Stomach (tissue), 9 donors: ENCODE measurements around the gene UBR7. TPM values are rescaled to one million over a fixed set of nuclear protein-coding genes. Genes with fewer than 3 reads are reported as not detected.
"Not testable (repeated sequence)": the region's sequence is repeated elsewhere in the genome, so short reads cannot be mapped to it uniquely, and the experiment has no call there.

Experiments
- DNase-seq, 2 donors: peaks; one replicate each; pipeline versions ENCODE4 v3.0.0 to v3.0.0-alpha.2; 2013 to 2019
- H3K27ac ChIP-seq, 5 donors: fragments of 200-600 bp in 4 of 5; sonication (generic) in 4 of 5; one replicate each; pipeline ENCODE4 v1.5.1; 2013 to 2019; ENCODE audit warnings: mild to moderate bottlenecking in 1 of 5, moderate library complexity in 1 of 5
- H3K27me3 ChIP-seq, 3 donors: fragments of 200-600 bp; sonication (generic); one replicate each; pipeline ENCODE4 v1.5.1; 2017 to 2019; ENCODE audit warnings: mixed run types in 1 of 3
- H3K36me3 ChIP-seq, 4 donors: fragments of 200-600 bp; sonication (generic); 1 replicate in 3 of 4; 2 replicates in 1 of 4; pipeline ENCODE4 v1.5.1; 2016 to 2019
- H3K4me1 ChIP-seq, 4 donors: fragments of 200-600 bp; sonication (generic); one replicate each; pipeline ENCODE4 v1.5.1; 2016 to 2019
- H3K4me3 ChIP-seq, 4 donors: fragments of 200-600 bp; sonication (generic) in 3 of 4; one replicate each; pipeline ENCODE4 v1.5.1; 2016 to 2019; ENCODE audit warnings: mild to moderate bottlenecking in 1 of 4
- H3K9me3 ChIP-seq, 4 donors: fragments of 200-600 bp; sonication (generic); one replicate each; pipeline ENCODE4 v1.5.1; 2016 to 2019
- CTCF ChIP-seq, 7 experiments: fragments of 450-650 bp in 4 of 7; fragments of 200-600 bp in 3 of 7; sonication (generic) in 3 of 7; IDR thresholded peaks; one replicate each; pipeline ENCODE4 v1.5.1; 2016 to 2019; ENCODE audit warnings: antibody characterized with exemption in 7 of 7, control low read depth in 2 of 7, mild to moderate bottlenecking in 1 of 7
- EP300 ChIP-seq: sonication (generic); formaldehyde crosslinking; IDR thresholded peaks from one replicate; pipeline ENCODE4 v1.6.1; 2017; ENCODE audit warnings: antibody characterized with exemption
- POLR2A ChIP-seq, 4 donors: fragments of 450-650 bp; IDR thresholded peaks; one replicate each; pipeline ENCODE4 v1.6.1; 2016; ENCODE audit warnings: antibody characterized with exemption in 4 of 4, control low read depth in 2 of 4, mild to moderate bottlenecking in 1 of 4, moderate library complexity in 1 of 4
- POLR2AphosphoS5 ChIP-seq, 3 donors: sonication (generic); formaldehyde crosslinking; IDR thresholded peaks; one replicate each; pipeline ENCODE4 v1.6.1; 2016; ENCODE audit warnings: antibody characterized with exemption in 3 of 3
- WGBS, 5 donors: extraction: QIAGEN DNeasy Blood & Tissue Kit in 3 of 5; methylation state at CpG; one replicate each; pipeline versions ENCODE4 v1.1.5 to v1.1.7; 2013 to 2018; 5-methylcytosine and 5-hydroxymethylcytosine counted together
- intact Hi-C: fragments of 100-400 bp; cut with DNase I; formaldehyde crosslinking; loops from one replicate; pipeline ENCODE4 v1.15.1; 2023; ENCODE audit warnings: low total_unique reads
- polyA plus RNA-seq, 3 donors: library from polyadenylated mRNA; stranded (reverse); fragments of 200-250 nt; gene quantifications; one replicate each; pipeline ENCODE4 v1.2.3, GENCODE V29; 2013
- total RNA-seq, 5 donors: library from RNA; depleted of rRNA; stranded (reverse); fragments of >200 nt; gene quantifications; one replicate each; pipeline versions ENCODE4 v1.1.0 to v1.2.3, GENCODE V29; 2014 to 2016
- donor health status: healthy with polysubstance abuse.
- donor health status: Bipolar disorder and iron deficiency.
- donor health status: healthy.

The UBR7 gene
- total and polyA plus RNA-seq, 8 donors = 8.8 to 124 (median 16.0) TPM

- Histone ChIP-seq H3K9me3 (no peaks in the 10 kb centered on the region), H3K27me3 (no peaks in the 10 kb centered on the region), H3K36me3 (no peaks in the 10 kb centered on the region), H3K4me3 (no peak overlapping the region), H3K27ac (no peak overlapping the region), H3K4me1 (peaks cover 0 to 7% (median 0%) of the 10 kb centered on the region in 4 donors)
- no peak for TF ChIP-seq POLR2A (IDR thresholded peaks at IDR 0.05)
- no peak for TF ChIP-seq EP300
- no peak for TF ChIP-seq CTCF (IDR thresholded peaks at IDR 0.05)
- TF ChIP-seq POLR2AphosphoS5 (IDR thresholded peaks at IDR 0.05) = no peak
- whole genome bisulfite sequencing, 5 donors = 26 to 44% (median 37%) methylated on average over 8 to 10 of the region's 10 CpGs
- DNase-seq = peak; percentile 14 to 20
- intact Hi-C loops = no loop called here
Observed at GRCh38 chr14:93173943-93174395, 33.1 kb upstream of the UBR7 start.

- intact Hi-C loops, H3K36me3 ChIP-seq, H3K27me3 ChIP-seq, H3K27ac ChIP-seq, DNase-seq, H3K4me1 ChIP-seq, H3K4me3 ChIP-seq, H3K9me3 ChIP-seq: not testable (repeated sequence)
- WGBS, 5 donors = 74 to 87% (median 76%) methylated on average over 5 of the region's 5 CpGs
Observed at GRCh38 chr14:93174731-93175130, 32.3 kb upstream of the UBR7 start.

- H3K4me1 ChIP-seq = peaks cover 0 to 7% (median 0%) of the 10 kb centered on the region in 4 donors
- WGBS, 5 donors = 77 to 92% (median 85%) methylated on average over 6 of the region's 6 CpGs
- H3K27ac ChIP-seq = no peak overlapping the region
- H3K4me3 ChIP-seq = no peak overlapping the region
- intact Hi-C loops = no loop called here
- peak in 1 of 2 donors; percentile 11 for DNase-seq
- no peak for TF ChIP-seq EP300
- TF ChIP-seq CTCF (IDR thresholded peaks at IDR 0.05) = no peak
- TF ChIP-seq POLR2A (IDR thresholded peaks at IDR 0.05) = no peak
- TF ChIP-seq POLR2AphosphoS5 (IDR thresholded peaks at IDR 0.05) = no peak
- no peaks in the 10 kb centered on the region for H3K36me3 ChIP-seq
- no peaks in the 10 kb centered on the region for H3K27me3 ChIP-seq
- no peaks in the 10 kb centered on the region for H3K9me3 ChIP-seq
Observed at GRCh38 chr14:93175492-93175891, 31.6 kb upstream of the UBR7 start.

- Histone ChIP-seq H3K4me3 (peak overlapping the region; percentile 67 to 95 (median 76)), H3K9me3 (no peaks in the 10 kb centered on the region), H3K27me3 (no peaks in the 10 kb centered on the region), H3K4me1 (peaks cover 24 to 42% (median 32%) of the 10 kb centered on the region in 4 donors), H3K27ac (peak overlapping the region; percentile 92 to 100 (median 97)), H3K36me3 (peaks cover 0 to 42% (median 33%) of the 10 kb centered on the region in 4 donors)
- intact Hi-C loops = no loop called here
- peak in 1 of 2 donors; percentile 16 for DNase-seq
- no peak for TF ChIP-seq CTCF (IDR thresholded peaks at IDR 0.05)
- no peak for TF ChIP-seq POLR2AphosphoS5 (IDR thresholded peaks at IDR 0.05)
- TF ChIP-seq EP300 = no peak
- no peak for TF ChIP-seq POLR2A (IDR thresholded peaks at IDR 0.05)
- WGBS, 5 donors = 26 to 40% (median 30%) methylated on average over 17 of the region's 17 CpGs
Observed at GRCh38 chr14:93183596-93184317, 23.3 kb upstream of the UBR7 start.
